Mesenteric fat pad (tissue), 1 donor: ENCODE results near the gene CAMSAP3. TPM values are rescaled to one million over a fixed set of nuclear protein-coding genes. Genes with fewer than 3 reads are reported as not detected.
"Not testable (repeated sequence)": the region's sequence is repeated elsewhere in the genome, so short reads cannot be mapped to it uniquely, and the experiment has no call there.

Experiments used
- DNase-seq: peaks from one replicate; pipeline ENCODE4 v3.0.0-alpha.2; 2020; ENCODE audit warnings: low spot score
- total RNA-seq: library from RNA; stranded (reverse); fragmentation: NEBNext Ultra II Directional; extraction: Animal tissue kit (Norgen Biotek cat#: 25700); gene quantifications from one replicate; pipeline ENCODE4 v1.2.1, GENCODE V29; 2021
- donor health status: DM: yes; HTN: yes; CAD: no.

The CAMSAP3 gene
- total RNA-seq, 1 donor from 2014 or later = 0.32 TPM

- no peak for DNase-seq
Measured at GRCh38 chr19:7570761-7571160, 24.9 kb upstream of the CAMSAP3 start.

GRCh38 chr19:7575434-7576040 lies 20.1 kb upstream of the CAMSAP3 start:
- no peak for DNase-seq

GRCh38 chr19:7577422-7577821 lies 18.2 kb upstream of the CAMSAP3 start:
- not testable (repeated sequence) for DNase-seq

GRCh38 chr19:7578127-7578526 lies 17.5 kb upstream of the CAMSAP3 start:
- DNase-seq = no peak

GRCh38 chr19:7579182-7579581 lies 16.5 kb upstream of the CAMSAP3 start:
- no peak for DNase-seq

- DNase-seq = no peak
Measured at GRCh38 chr19:7582446-7582845, 13.2 kb upstream of the CAMSAP3 start.

- no peak for DNase-seq
Measured at GRCh38 chr19:7589822-7590221, 5.8 kb upstream of the CAMSAP3 start.

- no peak for DNase-seq
Measured at GRCh38 chr19:7590256-7590655, 5.4 kb upstream of the CAMSAP3 start.

GRCh38 chr19:7596211-7596937 lies 711 bp downstream of the CAMSAP3 start:
- no peak for DNase-seq

- no peak for DNase-seq
Measured at GRCh38 chr19:7597689-7598088, 2.0 kb downstream of the CAMSAP3 start.

- no peak for DNase-seq
Measured at GRCh38 chr19:7598180-7598579, 2.5 kb downstream of the CAMSAP3 start.

GRCh38 chr19:7600721-7601120 lies 5.1 kb downstream of the CAMSAP3 start:
- no peak for DNase-seq

- no peak for DNase-seq
Measured at GRCh38 chr19:7602240-7602934, 6.7 kb downstream of the CAMSAP3 start.

- no peak for DNase-seq
Measured at GRCh38 chr19:7602935-7603497, 7.4 kb downstream of the CAMSAP3 start.

- no peak for DNase-seq
Measured at GRCh38 chr19:7603919-7604318, 8.3 kb downstream of the CAMSAP3 start.

GRCh38 chr19:7605490-7606222 lies 10.0 kb downstream of the CAMSAP3 start:
- no peak for DNase-seq

- no peak for DNase-seq
Measured at GRCh38 chr19:7606289-7606688, 10.6 kb downstream of the CAMSAP3 start.

GRCh38 chr19:7607212-7607873 lies 11.7 kb downstream of the CAMSAP3 start:
- no peak for DNase-seq

GRCh38 chr19:7607874-7608560 lies 12.4 kb downstream of the CAMSAP3 start:
- no peak for DNase-seq
